ENCODE measurements around the gene VIPAS39. TPM values are rescaled to one million over a fixed set of nuclear protein-coding genes. Genes with fewer than 3 reads are reported as not detected.

VIPAS39 gene
- total and polyA plus RNA-seq, 2 of the 13 experiments (the other 11 are each of a cell fraction or from before 2014, with no cell fraction given): 13.3 to 21.5 TPM

- peak; percentile 39; the same call in 1 of the 2 replicates for TF ChIP-seq E2F1 (CRISPR knock-in tag; IDR thresholded peaks at IDR 0.05)
Measured at GRCh38 chr14:77498120-77498979, 40.9 kb upstream of the VIPAS39 start, which contains the start of gene ISM2 (continued).

- ChIA-PET CTCF (ENCODE audit: low intra/inter-chr PET ratio, low total read pairs) (no interaction called here), POLR2A (no interaction called here)
- peaks cover 7% of the 10 kb centered on the region; the same call in 1 of the 2 replicates for H4K20me1 ChIP-seq (ENCODE audit: insufficient read depth, low read length)
- H3K79me2 ChIP-seq (ENCODE audit: insufficient read depth, low read length): peaks cover 10% of the 10 kb centered on the region
- intact Hi-C loops (cut with micrococcal nuclease; ENCODE audit: unreplicated experiment) (no loop called here), in situ Hi-C loops (cut with HindIII; ENCODE audit: extremely low pct_ligation_motif_present, low pct_unique_long_range_greater_than_20kb) (no loop called here)
- H3K9me3 ChIP-seq (ENCODE audit: low read length): no peaks in the 10 kb centered on the region
- H3K36me3 ChIP-seq (replicated peaks in 1 of 2; ENCODE audit: control insufficient read depth in 1 of 2, insufficient read depth in 2 of 2, low read length in 2 of 2): no peaks in the 10 kb centered on the region; a peak in 1 of 5 replicates
- no peaks in the 10 kb centered on the region; a peak in 1 of 5 replicates for H3K27me3 ChIP-seq (ENCODE audit: control insufficient read depth in 1 of 2, insufficient read depth in 2 of 2, low read length in 2 of 2)
- FAIRE-seq (no peak), DNase-seq (ENCODE audit: low spot score) (no peak), ATAC-seq (no peak)
- H3K4me1 ChIP-seq (ENCODE audit: insufficient read depth, low read length): peaks cover 30% of the 10 kb centered on the region
- no peak overlapping the region for H3K4me2 ChIP-seq (ENCODE audit: low read depth, low read length)
- H2AFZ ChIP-seq (ENCODE audit: low read length): no peak overlapping the region
- no peak overlapping the region for H3K27ac ChIP-seq (ENCODE audit: extremely low read length, insufficient read depth, low read length)
- TF ChIP-seq RARG (CRISPR knock-in tag; IDR thresholded peaks at IDR 0.05; ENCODE audit: low read depth): no peak
- no peak for TF ChIP-seq JUN (CRISPR knock-in tag; IDR thresholded peaks at IDR 0.05)
- no peak for TF ChIP-seq DPF2 (CRISPR knock-in tag; IDR thresholded peaks at IDR 0.05; ENCODE audit: borderline replicate concordance, low read depth)
- no peak for TF ChIP-seq RBFOX2 (IDR thresholded peaks at IDR 0.05; ENCODE audit: low read depth, low read length)
- TF ChIP-seq HMGA1 (CRISPR knock-in tag; conservative IDR thresholded peaks at IDR 0.05): no peak
- no peak overlapping the region for H3K4me3 ChIP-seq (replicated peaks in 1 of 3; ENCODE audit: insufficient read depth in 1 of 3, low read depth in 2 of 3, low read length in 3 of 3)
- no peak overlapping the region for H3K9ac ChIP-seq (ENCODE audit: insufficient read depth, low read depth, low read length)
- WGBS (ENCODE audit: low lambda C conversion rate): 97% methylated on average over 7 of the region's 7 CpGs
- BruUV-seq (replicated peaks): no TSS peak
Measured at GRCh38 chr14:77495334-77495733, 37.9 kb upstream of the VIPAS39 start.
